ENCODE data around the gene MTMR6.

The MTMR6 gene

DNA sequence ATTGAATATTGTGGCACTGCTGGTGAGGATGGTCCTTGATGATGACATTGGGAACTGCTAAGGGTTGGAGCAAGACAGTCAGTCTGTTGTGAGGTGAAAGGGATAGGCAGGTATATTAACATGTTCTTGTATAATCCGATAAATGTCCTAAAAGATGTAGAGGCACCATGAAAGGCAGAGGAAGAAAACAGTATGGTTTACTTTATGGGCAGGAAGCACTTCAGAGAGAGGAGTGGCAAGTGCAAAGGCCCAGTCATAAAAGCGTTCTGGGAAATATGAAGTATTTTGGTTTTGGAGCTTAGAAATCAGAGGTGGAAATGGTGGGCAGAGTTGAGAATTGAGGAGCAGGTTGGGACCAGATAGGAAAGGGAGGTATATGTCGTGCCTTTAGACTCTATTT lies 23.6 kb upstream of the MTMR6 start:
- no peak overlapping the region for H3K27ac ChIP-seq (ENCODE audit: low read depth, low read length, poor library complexity, severe bottlenecking)
- H3K79me2 ChIP-seq (ENCODE audit: insufficient read depth, low read length), result peaks cover 9% of the 10 kb centered on the region
- H3K9ac ChIP-seq (ENCODE audit: low read length), result no peak overlapping the region
- no peaks in the 10 kb centered on the region for H4K20me1 ChIP-seq (ENCODE audit: insufficient read depth, low read length)
- no peaks in the 10 kb centered on the region for H3F3A ChIP-seq (ENCODE audit: insufficient read depth, low read length)
- TF ChIP-seq, protein P1, sequence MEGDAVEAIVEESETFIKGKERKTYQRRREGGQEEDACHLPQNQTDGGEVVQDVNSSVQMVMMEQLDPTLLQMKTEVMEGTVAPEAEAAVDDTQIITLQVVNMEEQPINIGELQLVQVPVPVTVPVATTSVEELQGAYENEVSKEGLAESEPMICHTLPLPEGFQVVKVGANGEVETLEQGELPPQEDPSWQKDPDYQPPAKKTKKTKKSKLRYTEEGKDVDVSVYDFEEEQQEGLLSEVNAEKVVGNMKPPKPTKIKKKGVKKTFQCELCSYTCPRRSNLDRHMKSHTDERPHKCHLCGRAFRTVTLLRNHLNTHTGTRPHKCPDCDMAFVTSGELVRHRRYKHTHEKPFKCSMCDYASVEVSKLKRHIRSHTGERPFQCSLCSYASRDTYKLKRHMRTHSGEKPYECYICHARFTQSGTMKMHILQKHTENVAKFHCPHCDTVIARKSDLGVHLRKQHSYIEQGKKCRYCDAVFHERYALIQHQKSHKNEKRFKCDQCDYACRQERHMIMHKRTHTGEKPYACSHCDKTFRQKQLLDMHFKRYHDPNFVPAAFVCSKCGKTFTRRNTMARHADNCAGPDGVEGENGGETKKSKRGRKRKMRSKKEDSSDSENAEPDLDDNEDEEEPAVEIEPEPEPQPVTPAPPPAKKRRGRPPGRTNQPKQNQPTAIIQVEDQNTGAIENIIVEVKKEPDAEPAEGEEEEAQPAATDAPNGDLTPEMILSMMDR (IDR thresholded peaks at IDR 0.05; ENCODE audit: low read length), result no peak
- TF ChIP-seq EZH2 (IDR thresholded peaks at IDR 0.05; ENCODE audit: borderline replicate concordance, low read length), result no peak
- peaks cover 94% of the 10 kb centered on the region for H3K36me3 ChIP-seq (ENCODE audit: insufficient read depth, low read length)
- H3K9me2 ChIP-seq (ENCODE audit: low read depth, low read length), result no peaks in the 10 kb centered on the region
- no peak overlapping the region for H3K4me3 ChIP-seq (ENCODE audit: low read depth, low read length, poor library complexity, severe bottlenecking)
- no peak overlapping the region for H3K4me2 ChIP-seq (ENCODE audit: low read length)
- H3K9me3 ChIP-seq (ENCODE audit: low read length), result no peaks in the 10 kb centered on the region
- no peak overlapping the region for H2AFZ ChIP-seq (ENCODE audit: low read length)
- no peaks in the 10 kb centered on the region for H3K27me3 ChIP-seq (ENCODE audit: insufficient read depth, low read length)
- H3K4me1 ChIP-seq (ENCODE audit: insufficient read depth, low read length, severe bottlenecking), result no peaks in the 10 kb centered on the region

DNA sequence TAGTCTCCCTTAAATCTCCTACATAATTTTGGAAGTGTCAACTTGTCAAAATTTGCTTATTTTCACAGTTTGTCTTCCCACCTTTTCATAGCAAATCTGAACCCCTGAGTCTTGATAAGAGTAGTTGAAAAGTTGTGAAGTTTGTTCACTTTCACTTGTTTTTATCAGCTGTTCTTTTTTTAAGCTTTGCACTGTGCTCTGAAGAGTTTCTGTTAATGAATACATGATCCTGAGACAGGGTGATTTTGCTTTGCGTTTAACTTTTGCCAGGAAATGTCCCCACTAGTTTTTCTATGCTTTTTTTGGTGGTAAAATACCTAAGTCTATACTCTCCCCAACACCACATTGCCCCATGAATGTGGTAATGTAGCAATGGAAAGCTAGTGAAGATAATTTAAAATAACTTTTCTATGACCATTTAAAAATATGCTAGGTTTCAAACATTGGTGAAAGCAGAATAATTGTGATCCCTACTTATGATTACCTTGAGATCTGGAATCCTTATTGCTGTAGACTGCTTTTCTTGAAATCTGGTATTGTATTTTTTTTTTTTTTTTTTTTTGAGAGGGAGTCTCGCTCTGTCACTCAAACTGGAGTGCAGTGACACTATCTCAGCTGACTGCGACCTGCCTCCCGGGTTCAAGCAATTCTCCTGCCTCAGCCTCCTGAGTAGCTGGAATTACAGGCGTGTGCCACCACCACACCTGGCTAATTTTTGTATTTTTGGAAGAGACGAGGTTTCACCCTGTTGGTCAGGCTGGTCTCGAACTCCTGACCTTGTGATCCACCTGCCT lies 19.6 kb upstream of the MTMR6 start:
- no peak overlapping the region for H2AFZ ChIP-seq (ENCODE audit: low read length)
- no peaks in the 10 kb centered on the region for H3K9me2 ChIP-seq (ENCODE audit: low read depth, low read length)
- no peak overlapping the region for H3K4me2 ChIP-seq (ENCODE audit: low read length)
- H3K9ac ChIP-seq (ENCODE audit: low read length), result no peak overlapping the region
- H3K27me3 ChIP-seq (ENCODE audit: insufficient read depth, low read length), result no peaks in the 10 kb centered on the region
- H3K36me3 ChIP-seq (ENCODE audit: insufficient read depth, low read length), result peaks cover 78% of the 10 kb centered on the region
- peaks cover 15% of the 10 kb centered on the region for H3K4me1 ChIP-seq (ENCODE audit: insufficient read depth, low read length, severe bottlenecking)
- H3K79me2 ChIP-seq (ENCODE audit: insufficient read depth, low read length), result peaks cover 47% of the 10 kb centered on the region
- H3K27ac ChIP-seq (ENCODE audit: low read depth, low read length, poor library complexity, severe bottlenecking), result no peak overlapping the region
- H3K9me3 ChIP-seq (ENCODE audit: low read length), result no peaks in the 10 kb centered on the region
- no peaks in the 10 kb centered on the region for H4K20me1 ChIP-seq (ENCODE audit: insufficient read depth, low read length)
- H3F3A ChIP-seq (ENCODE audit: insufficient read depth, low read length), result no peaks in the 10 kb centered on the region
- no peak overlapping the region for H3K4me3 ChIP-seq (ENCODE audit: low read depth, low read length, poor library complexity, severe bottlenecking)
- no peak for TF ChIP-seq EZH2 (IDR thresholded peaks at IDR 0.05; ENCODE audit: borderline replicate concordance, low read length)
- TF ChIP-seq, protein P1 (IDR thresholded peaks at IDR 0.05; ENCODE audit: low read length), result no peak

DNA sequence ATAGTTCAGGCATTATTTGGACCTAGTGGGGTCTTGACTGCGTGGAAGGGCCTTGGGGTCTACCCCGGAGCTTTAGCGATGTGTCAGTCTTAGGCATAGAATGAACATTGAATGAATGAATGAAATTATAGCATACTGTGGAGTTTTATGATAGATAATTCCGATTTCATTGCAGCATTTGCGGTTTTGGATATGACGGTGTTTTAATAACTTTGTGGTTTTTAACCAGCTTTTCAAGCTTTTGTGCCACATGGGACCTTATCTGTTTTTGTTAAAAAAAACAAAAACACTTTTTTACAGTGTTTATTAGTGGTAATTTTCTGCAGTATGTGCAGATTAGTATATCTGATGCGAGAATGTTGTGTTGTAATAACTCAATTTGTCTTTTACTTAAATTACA lies 14.8 kb upstream of the MTMR6 start:
- Histone ChIP-seq H3K36me3 (ENCODE audit: insufficient read depth, low read length) (peaks cover 34% of the 10 kb centered on the region), H3K9ac (ENCODE audit: low read length) (peak overlapping the region; percentile 87), H3K9me3 (ENCODE audit: low read length) (0 out of 2 replicates have a peak, but pooled peaks cover 3% of the 10 kb centered on the region), H4K20me1 (ENCODE audit: insufficient read depth, low read length) (no peaks in the 10 kb centered on the region), H3K9me2 (ENCODE audit: low read depth, low read length) (no peaks in the 10 kb centered on the region), H3K27ac (ENCODE audit: low read depth, low read length, poor library complexity, severe bottlenecking) (peak overlapping the region; percentile 75), H3F3A (ENCODE audit: insufficient read depth, low read length) (no peaks in the 10 kb centered on the region), H3K79me2 (ENCODE audit: insufficient read depth, low read length) (peaks cover 50% of the 10 kb centered on the region), H3K27me3 (ENCODE audit: insufficient read depth, low read length) (no peaks in the 10 kb centered on the region), H3K4me2 (ENCODE audit: low read length) (peak overlapping the region; percentile 74), H3K4me1 (ENCODE audit: insufficient read depth, low read length, severe bottlenecking) (peaks cover 20% of the 10 kb centered on the region), H2AFZ (ENCODE audit: low read length) (no peak overlapping the region), H3K4me3 (ENCODE audit: low read depth, low read length, poor library complexity, severe bottlenecking) (peak overlapping the region; percentile 80)
- TF ChIP-seq EZH2 (IDR thresholded peaks at IDR 0.05; ENCODE audit: borderline replicate concordance, low read length), result no peak
- TF ChIP-seq, protein P1 (IDR thresholded peaks at IDR 0.05; ENCODE audit: low read length), result no peak

Measured in OCI-LY1 (cell line).